H1 (cell line): ENCODE data around the gene SLC6A8. TPM values are rescaled to one million over a fixed set of nuclear protein-coding genes. Genes with fewer than 3 reads are reported as not detected.
"Not testable (repeated sequence)": the region's sequence is repeated elsewhere in the genome, so short reads cannot be mapped to it uniquely, and the experiment has no call there.

ENCODE experiments used
- CTCF ChIA-PET: fragments of 300-600 bp; sonication (Branson Sonifier 250); formaldehyde crosslinking; loops from one replicate; lab custom pipeline; 2021; ENCODE audit not compliant: partially characterized antibody; lab: Charles Lee
- POLR2A ChIA-PET: fragments of 300-600 bp; sonication (Branson Sonifier 250); formaldehyde crosslinking; loops from one replicate; lab custom pipeline; 2021; ENCODE audit warnings: inconsistent platforms; ENCODE audit not compliant: partially characterized antibody; lab: Charles Lee
- DNase-seq, 2 experiments: peaks; one replicate each; pipeline versions ENCODE4 v3.0.0 to v3.0.0-alpha.2; 2010 to 2022; ENCODE audit warnings: low spot score in 2 of 2, low read depth in 1 of 2, mixed read lengths in 1 of 2
- FAIRE-seq: peaks from 2 replicates; lab custom pipeline; 2011; peaks lifted over from hg19 to GRCh38; lab: Jason Lieb, UNC
- H2AFZ ChIP-seq: 2 replicates; pipeline ENCODE4 v1.8.1; 2012; ENCODE audit warnings: low read length, inconsistent platforms
- H2AK5ac ChIP-seq: 2 replicates; pipeline ENCODE4 v1.6.1; 2013; ENCODE audit warnings: low read depth, low read length
- H2BK120ac ChIP-seq: replicated peaks from 2 replicates; pipeline ENCODE3; 2013; ENCODE audit warnings: low read depth, low read length, inconsistent platforms
- H2BK12ac ChIP-seq: 2 replicates; pipeline ENCODE4 v1.6.1; 2013; ENCODE audit warnings: low read depth, low read length
- H2BK15ac ChIP-seq: 2 replicates; pipeline ENCODE4 v1.6.1; 2013; ENCODE audit warnings: low read length
- H2BK20ac ChIP-seq: 2 replicates; pipeline ENCODE4 v1.6.1; 2013; ENCODE audit warnings: low read length
- H2BK5ac ChIP-seq: 2 replicates; pipeline ENCODE4 v1.6.1; 2013; ENCODE audit warnings: low read depth, low read length
- H3K14ac ChIP-seq: 2 replicates; pipeline ENCODE4 v1.6.1; 2013; ENCODE audit warnings: inconsistent platforms; ENCODE audit not compliant: insufficient read length
- H3K18ac ChIP-seq: 2 replicates; pipeline ENCODE4 v1.6.1; 2013; ENCODE audit warnings: low read length; ENCODE audit errors: extremely low read depth
- H3K23ac ChIP-seq: 2 replicates; pipeline ENCODE4 v1.6.1; 2013; ENCODE audit warnings: inconsistent platforms; ENCODE audit not compliant: insufficient read length
- H3K23me2 ChIP-seq: 2 replicates; pipeline ENCODE4 v1.6.1; 2013; ENCODE audit warnings: low read depth, low read length
- H3K27ac ChIP-seq: 2 replicates; pipeline ENCODE4 v1.6.1; 2011; ENCODE audit warnings: low read depth, low read length, inconsistent platforms
- H3K27me3 ChIP-seq, 4 experiments: replicated peaks in 1 of 4; 1 replicate in 1 of 4; 2 replicates in 3 of 4; pipeline versions ENCODE4 v1.6.1 to v1.8.1; 2011 to 2013; ENCODE audit warnings: low read length in 3 of 4, mild to moderate bottlenecking in 3 of 4, inconsistent platforms in 2 of 4, mixed read lengths in 2 of 4, moderate library complexity in 1 of 4; ENCODE audit not compliant: control insufficient read depth in 3 of 4, insufficient read depth in 3 of 4; ENCODE audit errors: extremely low read depth in 1 of 4
- H3K36me3 ChIP-seq, 4 experiments: 2 replicates each; pipeline versions ENCODE4 v1.6.1 to v1.8.1; 2011 to 2013; ENCODE audit warnings: mild to moderate bottlenecking in 4 of 4, low read length in 3 of 4, moderate library complexity in 2 of 4, control low read depth in 1 of 4, inconsistent platforms in 1 of 4; ENCODE audit not compliant: insufficient read depth in 4 of 4, control insufficient read depth in 2 of 4
- H3K4ac ChIP-seq: replicated peaks from 2 replicates; pipeline ENCODE3; 2013; ENCODE audit warnings: low read length, low read depth, mixed read lengths, inconsistent platforms; ENCODE audit not compliant: insufficient read length
- H3K4me1 ChIP-seq, 4 experiments: replicated peaks in 1 of 4; 1 replicate in 1 of 4; 2 replicates in 3 of 4; pipeline versions ENCODE4 v1.6.1 to v1.8.1; 2011 to 2013; ENCODE audit warnings: low read length in 3 of 4, inconsistent platforms in 2 of 4, mixed read lengths in 1 of 4; ENCODE audit not compliant: insufficient read depth in 4 of 4, control insufficient read depth in 3 of 4
- H3K4me2 ChIP-seq, 2 experiments: 2 replicates each; pipeline versions ENCODE4 v1.6.1 to v1.8.1; 2011 to 2013; ENCODE audit warnings: low read depth in 2 of 2, low read length in 2 of 2, control low read depth in 1 of 2, inconsistent platforms in 1 of 2, mild to moderate bottlenecking in 1 of 2; ENCODE audit not compliant: insufficient read depth in 1 of 2
- H3K4me3 ChIP-seq, 4 experiments: fragments of 200-600, 300-600 bp in 1 of 4; sonication (generic), shearing (Covaris generic), sonication (Bioruptor Twin) in 1 of 4; 2 replicates each; pipeline versions ENCODE4 v1.5.1 to v1.8.1; 2011 to 2016; ENCODE audit warnings: low read length in 4 of 4, low read depth in 3 of 4, control low read depth in 2 of 4, inconsistent platforms in 2 of 4, mild to moderate bottlenecking in 2 of 4, mixed read lengths in 1 of 4, moderate library complexity in 1 of 4; ENCODE audit not compliant: insufficient read depth in 2 of 4; ENCODE audit errors: extremely low read depth in 1 of 4
- H3K56ac ChIP-seq: replicated peaks from 2 replicates; pipeline ENCODE3; 2013; ENCODE audit warnings: low read depth, mild to moderate bottlenecking, mixed read lengths, low read length, inconsistent platforms; ENCODE audit not compliant: insufficient read length
- H3K79me1 ChIP-seq: 2 replicates; pipeline ENCODE4 v1.6.1; 2013; ENCODE audit warnings: low read depth, low read length, control low read depth
- H3K79me2 ChIP-seq, 2 experiments: 2 replicates each; pipeline versions ENCODE4 v1.6.1 to v1.8.1; 2012 to 2013; ENCODE audit warnings: low read length in 2 of 2, mild to moderate bottlenecking in 2 of 2, inconsistent platforms in 1 of 2; ENCODE audit not compliant: insufficient read depth in 2 of 2, control insufficient read depth in 1 of 2
- H3K9ac ChIP-seq, 4 experiments: replicated peaks in 1 of 4; 1 replicate in 1 of 4; 2 replicates in 3 of 4; pipeline versions ENCODE4 v1.6.1 to v1.8.1; 2011 to 2013; ENCODE audit warnings: low read depth in 3 of 4, low read length in 3 of 4, control low read depth in 2 of 4, mild to moderate bottlenecking in 2 of 4, moderate library complexity in 2 of 4, inconsistent platforms in 1 of 4; ENCODE audit errors: extremely low read depth in 1 of 4
- H3K9me3 ChIP-seq, 2 experiments: 2 replicates each; pipeline versions ENCODE4 v1.6.1 to v1.8.1; 2012 to 2013; ENCODE audit warnings: mild to moderate bottlenecking in 2 of 2, moderate library complexity in 2 of 2, control low read depth in 1 of 2, inconsistent platforms in 1 of 2, low read depth in 1 of 2, low read length in 1 of 2, mixed read lengths in 1 of 2; ENCODE audit not compliant: insufficient read depth in 2 of 2
- H4K20me1 ChIP-seq, 2 experiments: replicated peaks in 1 of 2; 2 replicates each; pipeline versions ENCODE3 to v1.8.1; 2011 to 2013; ENCODE audit warnings: inconsistent platforms in 2 of 2, low read length in 2 of 2, mild to moderate bottlenecking in 1 of 2; ENCODE audit not compliant: insufficient read depth in 2 of 2, control insufficient read depth in 1 of 2
- H4K5ac ChIP-seq: 2 replicates; pipeline ENCODE4 v1.6.1; 2013; ENCODE audit warnings: low read length, low read depth, mixed read lengths, inconsistent platforms; ENCODE audit not compliant: insufficient read length
- H4K8ac ChIP-seq: 2 replicates; pipeline ENCODE4 v1.8.0; 2013; ENCODE audit warnings: mild to moderate bottlenecking, moderate library complexity, low read length, inconsistent platforms; ENCODE audit not compliant: insufficient read depth; ENCODE audit errors: extremely low read depth
- H4K91ac ChIP-seq: replicated peaks from 2 replicates; pipeline ENCODE3; 2013; ENCODE audit warnings: low read length, mixed read lengths, inconsistent platforms; ENCODE audit not compliant: insufficient read length
- EP300 ChIP-seq, 2 experiments: IDR thresholded peaks; 1 replicate in 1 of 2; 2 replicates in 1 of 2; pipeline ENCODE4 v1.6.1; 2011 to 2012; ENCODE audit warnings: low read depth in 2 of 2, low read length in 2 of 2, mild to moderate bottlenecking in 2 of 2, borderline replicate concordance in 1 of 2, inconsistent platforms in 1 of 2, moderate library complexity in 1 of 2
- JUND ChIP-seq: IDR thresholded peaks from 2 replicates; pipeline ENCODE4 v1.6.1; 2011; ENCODE audit warnings: mild to moderate bottlenecking, improper control_type of control experiment, low read length
- KDM1A ChIP-seq: fragments of 200-600, 300-600 bp; sonication (generic); IDR thresholded peaks from 2 replicates; pipeline ENCODE4 v1.7.1; 2016; ENCODE audit warnings: mild to moderate bottlenecking, low read length, borderline replicate concordance
- KDM4A ChIP-seq: IDR thresholded peaks from one replicate; pipeline ENCODE4 v1.7.1; 2012; ENCODE audit warnings: low read depth, mild to moderate bottlenecking, moderate library complexity, low read length, inconsistent platforms; ENCODE audit not compliant: severe bottlenecking
- NRF1 ChIP-seq: IDR thresholded peaks from 2 replicates; pipeline ENCODE4 v1.6.1; 2011; ENCODE audit warnings: mild to moderate bottlenecking, low read depth, low read length, improper control_type of control experiment
- POLR2A ChIP-seq, 2 experiments: IDR thresholded peaks; 1 replicate in 1 of 2; 2 replicates in 1 of 2; pipeline ENCODE4 v1.6.1; 2011; ENCODE audit warnings: low read depth in 2 of 2, low read length in 2 of 2, mild to moderate bottlenecking in 2 of 2; ENCODE audit errors: control extremely low read depth in 1 of 2
- RFX5 ChIP-seq: IDR thresholded peaks from 2 replicates; pipeline ENCODE4 v1.6.1; 2011; ENCODE audit warnings: low read depth, low read length, improper control_type of control experiment, borderline replicate concordance
- RNF2 ChIP-seq: fragments of 200-900, 300-1000 bp; sonication (generic); IDR thresholded peaks from 2 replicates; pipeline ENCODE4 v1.7.1; 2016; ENCODE audit warnings: borderline replicate concordance, low read depth, mild to moderate bottlenecking, antibody characterized with exemption, low read length; ENCODE audit not compliant: poor library complexity, severe bottlenecking; ENCODE audit errors: missing control alignments
- SRF ChIP-seq: IDR thresholded peaks from 2 replicates; pipeline ENCODE4 v1.6.1; 2011; ENCODE audit warnings: mild to moderate bottlenecking, low read depth, low read length, moderate library complexity
- WGBS, 2 experiments: shearing (Covaris generic) in 1 of 2; methylation state at CpG; one replicate each; pipeline versions ENCODE4 v1.1.6 to v1.1.7; 2013 to 2015; ENCODE audit warnings: low lambda C conversion rate in 2 of 2, mixed read lengths in 2 of 2, inconsistent platforms in 1 of 2, low coverage in 1 of 2, missing lambda C conversion rate in 1 of 2; ENCODE audit not compliant: insufficient replicate concordance in 2 of 2, insufficient coverage in 1 of 2, insufficient read length in 1 of 2; ENCODE audit errors: extremely low coverage in 1 of 2, missing lambda C conversion rate in 1 of 2; 5-methylcytosine and 5-hydroxymethylcytosine counted together
- polyA plus RNA-seq, 7 experiments: library from polyadenylated mRNA; depleted of rRNA in 3 of 7; stranded (reverse) in 5 of 7; unstranded in 2 of 7; fragments of >200 nt in 5 of 7; fragments of 200-250 nt in 2 of 7; gene quantifications; 1 replicate in 5 of 7; 2 replicates in 1 of 7; 4 replicates in 1 of 7; pipeline versions ENCODE4 v1.2.1 to v1.2.3, GENCODE V29; 2011 to 2013; ENCODE audit warnings: missing spikeins in 2 of 7, mixed read lengths in 2 of 7
- total RNA-seq: library from RNA; stranded (reverse); fragmentation: NEBNext Ultra II Directional; extraction: Animal tissue kit (Norgen Biotek cat#: 25700); gene quantifications from 2 replicates; pipeline ENCODE4 v1.2.1, GENCODE V29; 2021

SLC6A8 gene
- total and polyA plus RNA-seq, 2 of the 8 experiments (the other 6 are each of a cell fraction or from before 2014, with no cell fraction given) = 87.7 to 94.7 TPM

GRCh38 chrX:153681175-153681574, 6.6 kb upstream of the SLC6A8 start (continued):
- TF ChIP-seq RNF2 (no peak), POLR2A (IDR thresholded peaks at IDR 0.05; ENCODE audit: control extremely low read depth in 1 of 2, low read depth in 2 of 2, low read length in 2 of 2) (no peak), EP300 (IDR thresholded peaks at IDR 0.05; ENCODE audit: borderline replicate concordance in 1 of 2, low read depth in 2 of 2, low read length in 2 of 2) (no peak), KDM4A (no peak), JUND (no peak), SRF (no peak), NRF1 (no peak), KDM1A (no peak), RFX5 (no peak)

GRCh38 chrX:153683486-153683885, 4.2 kb upstream of the SLC6A8 start:
- not testable (repeated sequence) for H2BK12ac ChIP-seq, H2BK15ac ChIP-seq, H2AFZ ChIP-seq, H3K23me2 ChIP-seq, H4K5ac ChIP-seq, H3K4ac ChIP-seq, H3K9me3 ChIP-seq, H4K8ac ChIP-seq, H2AK5ac ChIP-seq, H3K4me2 ChIP-seq, FAIRE-seq, H4K91ac ChIP-seq, H3K23ac ChIP-seq, H4K20me1 ChIP-seq, H3K36me3 ChIP-seq, DNase-seq, H3K4me3 ChIP-seq, H3K79me1 ChIP-seq, H3K79me2 ChIP-seq, H3K56ac ChIP-seq, H3K18ac ChIP-seq, H2BK20ac ChIP-seq, H3K9ac ChIP-seq, H3K27me3 ChIP-seq, H3K27ac ChIP-seq, H3K14ac ChIP-seq
- H2BK5ac ChIP-seq = 0 out of 2 replicates have a peak overlapping the region, but pooled peaks have one; percentile 16
- 92% methylated on average over 5 of the region's 8 CpGs; no CpG with 5 or more reads in 1 of the 2 experiments for WGBS, 2 experiments
- CTCF ChIA-PET = interaction anchor here (0.9 to 2.9 kb wide), 7 partner anchors 8 to 48 kb away, joined by 4 to 24 read pairs (median 7); partner anchors contain the start of gene PNCK
- peak overlapping the region; percentile 64 for H2BK120ac ChIP-seq
- peaks cover 0 to 19% (median 8%) of the 10 kb centered on the region in 4 experiments; a peak in 6 of 7 replicates for H3K4me1 ChIP-seq
- POLR2A ChIA-PET = interaction anchor here (1.3 to 1.6 kb wide), 3 partner anchors 12 to 43 kb away, joined by 3 to 5 read pairs (median 3); partner anchors contain the start of gene DUSP9
